Gastrocnemius medialis (tissue), 4 donors: ENCODE data around the gene OSM. TPM values are rescaled to one million over a fixed set of nuclear protein-coding genes. Genes with fewer than 3 reads are reported as not detected.
"Not testable (repeated sequence)": the region's sequence is repeated elsewhere in the genome, so short reads cannot be mapped to it uniquely, and the experiment has no call there.

Source experiments
- ATAC-seq, 2 donors: fragments of 150-250 bp; one replicate each; pipeline ENCODE4 v1.9.1; 2016
- DNase-seq, 2 donors: peaks; one replicate each; pipeline ENCODE4 v3.0.0-alpha.2; 2019
- H3K27ac ChIP-seq, 4 donors: fragments of 200-600 bp; sonication (generic); 1 replicate in 1 of 4; 2 replicates in 3 of 4; pipeline ENCODE4 v1.5.1; 2016 to 2018; ENCODE audit warnings: mild to moderate bottlenecking in 2 of 4, moderate library complexity in 1 of 4
- H3K27me3 ChIP-seq, 3 donors: fragments of 200-600 bp; sonication (generic) in 2 of 3; 1 replicate in 1 of 3; 2 replicates in 2 of 3; pipeline versions ENCODE4 v1.5.1 to v1.6.0; 2016 to 2019; ENCODE audit warnings: mild to moderate bottlenecking in 1 of 3, moderate library complexity in 1 of 3
- H3K36me3 ChIP-seq, 2 donors: fragments of 200-600 bp; sonication (generic) in 1 of 2; one replicate each; pipeline ENCODE4 v1.5.1; 2017 to 2018
- H3K4me1 ChIP-seq, 2 donors: fragments of 200-600 bp; sonication (generic) in 1 of 2; one replicate each; pipeline ENCODE4 v1.5.1; 2016 to 2017; ENCODE audit warnings: mild to moderate bottlenecking in 2 of 2
- H3K4me3 ChIP-seq, 4 donors: fragments of 200-600 bp; sonication (generic) in 3 of 4; 1 replicate in 1 of 4; 2 replicates in 3 of 4; pipeline ENCODE4 v1.5.1; 2016 to 2019; ENCODE audit warnings: mild to moderate bottlenecking in 2 of 4
- H3K9me3 ChIP-seq, 3 donors: fragments of 200-600 bp; sonication (generic) in 2 of 3; 1 replicate in 1 of 3; 2 replicates in 2 of 3; pipeline ENCODE4 v1.5.1; 2016 to 2019
- CTCF ChIP-seq, 5 experiments: fragments of 450-650 bp in 3 of 5; fragments of 200-600 bp in 2 of 5; sonication (generic) in 2 of 5; IDR thresholded peaks in 4 of 5; conservative IDR thresholded peaks in 1 of 5; 1 replicate in 4 of 5; 2 replicates in 1 of 5; pipeline ENCODE4 v1.5.1; 2016 to 2019; ENCODE audit warnings: antibody characterized with exemption in 5 of 5, mild to moderate bottlenecking in 3 of 5, moderate library complexity in 3 of 5
- POLR2A ChIP-seq, 2 donors: fragments of 450-650 bp; IDR thresholded peaks; one replicate each; pipeline ENCODE4 v1.6.1; 2017; ENCODE audit warnings: antibody characterized with exemption in 2 of 2, mild to moderate bottlenecking in 2 of 2, moderate library complexity in 2 of 2
- in situ Hi-C, 4 donors: fragments of 200-750 bp; cut with MboI; loops; one replicate each; pipeline versions ENCODE4 v1.15.0 to v1.8.0; 2017; ENCODE audit warnings: low sequenced_read_pairs in 4 of 4
- intact Hi-C: fragments of 100-400 bp; cut with DNase I; formaldehyde crosslinking; loops from one replicate; pipeline ENCODE4 v1.15.1; 2023; ENCODE audit warnings: low total_unique reads
- total RNA-seq, 4 donors: library from RNA; depleted of rRNA; stranded (reverse); fragments of >200 nt; gene quantifications; one replicate each; pipeline versions ENCODE4 v1.1.0 to v1.2.3, GENCODE V29; 2016

OSM gene
- total RNA-seq, 4 donors from 2014 or later, result 0.53 TPM; not detected in 3

DNA sequence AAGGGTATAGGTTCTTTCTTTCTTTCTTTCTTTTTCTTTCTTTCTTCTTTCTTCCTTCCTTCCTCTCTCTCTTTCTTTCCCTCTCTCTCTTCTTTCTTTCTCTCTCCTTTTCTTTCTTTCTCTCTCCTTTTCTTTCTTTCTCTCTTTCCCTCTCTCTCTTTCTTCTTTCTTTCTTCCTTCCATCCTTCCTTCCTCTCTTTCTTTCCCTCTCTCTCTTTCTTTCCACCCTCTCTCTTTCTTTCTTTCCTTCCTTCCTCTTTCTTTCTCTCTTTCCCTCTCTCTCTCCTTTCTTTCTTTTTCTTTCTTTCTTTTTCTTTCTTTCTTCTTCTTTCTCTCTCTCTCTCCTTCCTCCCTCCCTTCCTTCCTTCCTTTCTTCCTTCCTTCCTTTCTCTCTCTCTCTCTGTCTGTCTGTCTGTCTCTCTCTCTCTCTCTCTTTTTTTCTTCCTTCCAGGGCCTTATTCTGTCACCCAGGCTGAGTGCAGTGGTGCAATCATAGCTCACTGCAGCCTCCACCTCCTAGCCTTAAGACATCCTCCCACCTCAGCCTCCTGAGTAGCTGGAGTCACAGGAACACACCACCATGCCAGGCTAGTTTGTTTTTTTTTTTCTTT, 46.9 kb downstream of the OSM start:
- H3K27me3 ChIP-seq, result peaks cover 0 to 25% (median 15%) of the 10 kb centered on the region in 3 donors
- DNase-seq, result no peak
- no peak overlapping the region for H3K4me3 ChIP-seq
- TF ChIP-seq CTCF (IDR thresholded peaks at IDR 0.05 in 4 of 5, conservative IDR thresholded peaks at IDR 0.05 in 1 of 5), result no peak
- TF ChIP-seq POLR2A (IDR thresholded peaks at IDR 0.05), result no peak
- no peaks in the 10 kb centered on the region for H3K9me3 ChIP-seq
- no peaks in the 10 kb centered on the region for H3K4me1 ChIP-seq
- intact Hi-C loops (no loop called here), in situ Hi-C loops (no loop called here)
- H3K27ac ChIP-seq, result no peak overlapping the region
- ATAC-seq, result no peak
- no peaks in the 10 kb centered on the region for H3K36me3 ChIP-seq

- DNase-seq (no peak), ATAC-seq (no peak)
- no peak for TF ChIP-seq POLR2A (IDR thresholded peaks at IDR 0.05)
- TF ChIP-seq CTCF (IDR thresholded peaks at IDR 0.05 in 4 of 5, conservative IDR thresholded peaks at IDR 0.05 in 1 of 5), result no peak
- no peak overlapping the region for H3K4me3 ChIP-seq
- peaks cover 0 to 25% (median 15%) of the 10 kb centered on the region in 3 donors for H3K27me3 ChIP-seq
- H3K9me3 ChIP-seq, result no peaks in the 10 kb centered on the region
- in situ Hi-C loops (no loop called here), intact Hi-C loops (no loop called here)
- no peaks in the 10 kb centered on the region for H3K4me1 ChIP-seq
- no peak overlapping the region for H3K27ac ChIP-seq
- no peaks in the 10 kb centered on the region for H3K36me3 ChIP-seq
Observed at GRCh38 chr22:30219049-30219654, 47.5 kb downstream of the OSM start.

- in situ Hi-C loops, result no loop called here
- no peak for DNase-seq
- no peak overlapping the region for H3K27ac ChIP-seq
Observed at GRCh38 chr22:30217698-30218560, 48.7 kb downstream of the OSM start.

GRCh38 chr22:30216710-30217109, 49.9 kb downstream of the OSM start:
- ATAC-seq, result no peak
- Histone ChIP-seq H3K36me3 (no peaks in the 10 kb centered on the region), H3K27ac (no peak overlapping the region), H3K9me3 (no peaks in the 10 kb centered on the region), H3K4me1 (no peaks in the 10 kb centered on the region), H3K4me3 (no peak overlapping the region), H3K27me3 (peaks cover 0 to 25% (median 20%) of the 10 kb centered on the region in 3 donors)
- in situ Hi-C loops, result no loop called here
- TF ChIP-seq CTCF (IDR thresholded peaks at IDR 0.05 in 4 of 5, conservative IDR thresholded peaks at IDR 0.05 in 1 of 5) (no peak), POLR2A (IDR thresholded peaks at IDR 0.05) (no peak)
- intact Hi-C loops, result no loop called here
- no peak for DNase-seq

More at GRCh38 chr22:30217698-30218560, 48.7 kb downstream of the OSM start:
- Histone ChIP-seq H3K9me3 (no peaks in the 10 kb centered on the region), H3K4me3 (no peak overlapping the region), H3K27me3 (peaks cover 0 to 25% (median 20%) of the 10 kb centered on the region in 3 donors), H3K4me1 (no peaks in the 10 kb centered on the region), H3K36me3 (no peaks in the 10 kb centered on the region)
- no peak for ATAC-seq
- intact Hi-C loops, result no loop called here
- TF ChIP-seq POLR2A (IDR thresholded peaks at IDR 0.05) (no peak), CTCF (IDR thresholded peaks at IDR 0.05 in 4 of 5, conservative IDR thresholded peaks at IDR 0.05 in 1 of 5) (no peak)

- H3K4me3 ChIP-seq, intact Hi-C loops, H3K4me1 ChIP-seq, H3K27ac ChIP-seq, in situ Hi-C loops, H3K9me3 ChIP-seq, H3K36me3 ChIP-seq, DNase-seq, ATAC-seq: not testable (repeated sequence)
- H3K27me3 ChIP-seq, result peaks cover 0 to 25% (median 18%) of the 10 kb centered on the region in 3 donors
Observed at GRCh38 chr22:30216272-30216671, 50.4 kb downstream of the OSM start.
